Measurements from ENCODE around the gene TEX11.
A peak's percentile ranks its signal among the peaks of the same experiment; 100 is the strongest.
"Not testable (repeated sequence)": the region's sequence is repeated elsewhere in the genome, so short reads cannot be mapped to it uniquely, and the experiment has no call there.

The TEX11 gene

GRCh38 chrX:70908541-70908940 is at the start of gene TEX11:
TEX11 (minus strand) TSS chrX:70908711; CDS start chrX:70907789, 922 bp downstream.
- DNase-seq = no peak

- no peak for DNase-seq
Observed at GRCh38 chrX:70954871-70955270, 46.4 kb upstream of the TEX11 start.

- DNase-seq = no peak
Observed at GRCh38 chrX:70924294-70924911, 15.9 kb upstream of the TEX11 start.

- no peak for DNase-seq
Observed at GRCh38 chrX:70922774-70923473, 14.4 kb upstream of the TEX11 start.

- DNase-seq = no peak
Observed at GRCh38 chrX:70921709-70922352, 13.3 kb upstream of the TEX11 start.

- no peak for DNase-seq
Observed at GRCh38 chrX:70916754-70917153, 8.2 kb upstream of the TEX11 start.

GRCh38 chrX:70907900-70908299 is 611 bp downstream of the TEX11 start:
- no peak for DNase-seq

GRCh38 chrX:70901465-70901864 is 7.0 kb downstream of the TEX11 start:
- DNase-seq = no peak

- DNase-seq = not testable (repeated sequence)
Observed at GRCh38 chrX:70890441-70890840, 18.1 kb downstream of the TEX11 start.

- no peak for DNase-seq
Observed at GRCh38 chrX:70878902-70879301, 29.6 kb downstream of the TEX11 start.

GRCh38 chrX:70852294-70852693 is 56.2 kb downstream of the TEX11 start:
- no peak for DNase-seq

GRCh38 chrX:70844081-70844480 is 64.4 kb downstream of the TEX11 start:
- DNase-seq = not testable (repeated sequence)

- DNase-seq = not testable (repeated sequence)
Observed at GRCh38 chrX:70843620-70844019, 64.9 kb downstream of the TEX11 start.

- no peak for DNase-seq
Observed at GRCh38 chrX:70834589-70834988, 73.9 kb downstream of the TEX11 start.

GRCh38 chrX:70826715-70827114 is 81.8 kb downstream of the TEX11 start:
- DNase-seq = no peak

GRCh38 chrX:70825366-70825765 is 83.1 kb downstream of the TEX11 start:
- DNase-seq = no peak

- DNase-seq = no peak
Observed at GRCh38 chrX:70808942-70809940, 99.3 kb downstream of the TEX11 start.

- no peak for DNase-seq
Observed at GRCh38 chrX:70806081-70806480, 102.4 kb downstream of the TEX11 start.

- DNase-seq = not testable (repeated sequence)
Observed at GRCh38 chrX:70796742-70797141, 111.8 kb downstream of the TEX11 start.

- no peak for DNase-seq
Observed at GRCh38 chrX:70774223-70774622, 134.3 kb downstream of the TEX11 start.

- no peak for DNase-seq
Observed at GRCh38 chrX:70769659-70770227, 138.8 kb downstream of the TEX11 start.

- DNase-seq = no peak
Observed at GRCh38 chrX:70762285-70762684, 146.2 kb downstream of the TEX11 start.

- DNase-seq = peak; percentile 39
Observed at GRCh38 chrX:70755850-70756249, 152.7 kb downstream of the TEX11 start.

Measured in activated CD4-positive, CD25-positive, alpha-beta regulatory T cell treated with anti-CD3 and anti-CD28 coated beads, Interleukin-2, amount 50 U/mL, for 72 hours (primary cell).